GM18870 (cell line): Measurements from ENCODE around the gene NR2F1-AS1.

ENCODE experiments used
- ATAC-seq: cut with Tn5 transposase; IDR thresholded peaks from one replicate; pipeline ENCODE4 v1.9.1; 2021; ENCODE audit warnings: moderate library complexity; ENCODE audit not compliant: unreplicated experiment

Gene NR2F1-AS1

GRCh38 chr5:93603078-93603792, 22.2 kb upstream of the NR2F1-AS1 start:
- no peak for ATAC-seq

DNA sequence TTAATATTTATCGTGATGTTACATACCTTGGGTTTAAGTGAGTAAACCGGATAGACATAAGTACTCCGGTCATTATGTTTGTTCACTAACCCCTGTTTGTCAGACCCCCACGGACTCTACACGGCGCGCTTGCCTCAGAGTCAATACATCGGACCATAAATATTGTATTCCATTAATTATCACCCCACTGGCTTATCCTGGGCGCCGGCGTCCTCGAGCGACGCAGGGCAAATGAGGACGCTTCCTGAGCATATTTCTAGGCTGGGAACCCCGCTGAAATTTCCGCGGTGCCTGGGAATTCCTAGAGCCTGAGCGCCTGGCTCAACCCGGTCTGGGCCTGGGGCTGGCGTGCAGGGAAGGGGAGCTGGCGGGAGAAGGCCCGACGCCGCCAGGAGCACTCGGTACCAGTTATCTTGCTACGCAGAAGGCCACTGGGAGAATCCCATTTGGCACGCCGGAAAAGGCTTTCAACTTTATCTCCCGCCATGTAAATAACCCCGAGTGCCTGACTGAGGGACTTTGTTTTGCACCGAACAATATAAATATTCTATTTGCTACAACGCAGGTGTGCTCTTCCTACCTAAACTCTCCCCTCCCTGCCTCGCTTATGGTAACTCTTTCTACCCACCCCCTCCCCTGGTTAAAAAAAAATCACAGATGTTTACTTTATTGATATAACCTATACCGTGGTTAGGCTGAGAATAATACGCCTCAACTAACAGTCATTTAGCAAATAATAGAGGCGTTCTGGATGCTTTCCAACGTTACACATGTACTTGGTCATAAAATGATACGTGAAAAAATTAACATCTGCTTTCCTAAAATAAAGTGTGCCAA, 21.4 kb upstream of the NR2F1-AS1 start:
- ATAC-seq = no peak

DNA sequence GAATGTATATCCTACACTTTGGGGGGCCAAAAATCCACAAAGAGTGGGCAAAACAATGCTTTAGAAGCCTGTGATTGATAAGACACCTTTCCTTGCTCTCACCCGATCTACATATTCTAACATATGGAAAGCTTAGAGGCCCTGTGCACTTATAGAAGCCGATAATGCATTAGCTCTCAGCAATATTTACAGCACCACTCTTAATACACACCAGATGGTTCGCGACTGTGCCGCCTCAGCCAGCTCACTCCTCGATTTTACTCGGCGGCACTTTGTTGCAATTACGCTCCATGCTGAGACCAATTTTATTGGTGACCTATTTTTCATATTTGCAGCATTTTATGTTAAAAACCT, 20.8 kb upstream of the NR2F1-AS1 start:
- no peak for ATAC-seq

DNA sequence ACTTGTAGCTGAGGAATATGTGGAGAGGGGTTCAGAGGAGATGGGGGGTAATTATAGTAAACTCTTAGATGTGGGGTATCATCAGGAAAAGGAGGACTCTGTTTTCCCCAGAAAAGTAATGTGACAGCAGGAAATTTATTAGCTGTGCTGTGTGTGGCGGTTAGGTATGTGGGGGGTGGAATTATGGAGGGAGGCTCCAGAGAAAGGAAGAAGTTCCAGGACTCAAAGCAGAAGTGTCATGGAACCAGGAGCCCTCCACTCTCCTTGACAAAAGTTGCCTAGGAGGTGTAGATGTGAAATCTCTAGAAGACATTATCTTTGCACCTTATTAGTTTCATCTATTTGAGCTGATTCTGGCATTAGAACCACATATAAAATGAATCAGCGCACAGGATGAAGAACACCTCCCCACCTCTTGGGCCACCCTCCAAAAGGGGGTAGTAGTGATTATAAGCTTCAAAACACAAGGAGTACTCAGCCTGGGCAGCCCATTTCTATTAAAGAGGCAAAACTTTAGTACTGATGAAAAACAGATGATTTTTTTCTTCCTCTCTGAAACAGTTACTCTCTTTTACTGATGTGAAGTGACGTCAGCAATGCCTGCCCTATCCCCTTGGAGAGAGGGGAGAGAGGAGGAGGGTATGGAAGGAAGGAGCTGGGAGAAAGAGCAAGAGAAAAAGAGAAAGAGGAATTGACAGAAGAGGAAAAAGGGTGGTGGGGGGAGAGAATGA, 20.2 kb upstream of the NR2F1-AS1 start:
- no peak for ATAC-seq

- ATAC-seq = no peak
Measured at GRCh38 chr5:93600409-93601070, 19.5 kb upstream of the NR2F1-AS1 start.

- no peak for ATAC-seq
Measured at GRCh38 chr5:93599399-93600120, 18.5 kb upstream of the NR2F1-AS1 start.

DNA sequence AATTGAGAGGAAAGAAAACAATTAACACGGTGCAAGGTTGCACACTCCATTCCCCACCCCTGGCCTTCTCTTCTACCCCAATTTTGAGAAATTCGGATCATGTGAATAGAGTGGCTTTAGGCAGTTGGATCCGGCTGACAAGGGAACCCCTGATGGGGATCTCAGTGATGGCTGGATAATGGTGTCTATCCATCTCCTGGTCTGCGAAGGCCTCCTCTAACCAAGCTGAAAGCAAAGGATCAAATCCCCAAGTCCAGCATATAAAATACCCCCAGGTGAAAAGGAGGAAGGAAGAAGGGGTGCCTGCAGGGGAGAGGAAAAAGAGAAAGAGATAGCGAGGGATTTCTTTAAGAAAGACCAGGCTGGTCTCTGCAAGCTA, 18.0 kb upstream of the NR2F1-AS1 start:
- no peak for ATAC-seq

DNA sequence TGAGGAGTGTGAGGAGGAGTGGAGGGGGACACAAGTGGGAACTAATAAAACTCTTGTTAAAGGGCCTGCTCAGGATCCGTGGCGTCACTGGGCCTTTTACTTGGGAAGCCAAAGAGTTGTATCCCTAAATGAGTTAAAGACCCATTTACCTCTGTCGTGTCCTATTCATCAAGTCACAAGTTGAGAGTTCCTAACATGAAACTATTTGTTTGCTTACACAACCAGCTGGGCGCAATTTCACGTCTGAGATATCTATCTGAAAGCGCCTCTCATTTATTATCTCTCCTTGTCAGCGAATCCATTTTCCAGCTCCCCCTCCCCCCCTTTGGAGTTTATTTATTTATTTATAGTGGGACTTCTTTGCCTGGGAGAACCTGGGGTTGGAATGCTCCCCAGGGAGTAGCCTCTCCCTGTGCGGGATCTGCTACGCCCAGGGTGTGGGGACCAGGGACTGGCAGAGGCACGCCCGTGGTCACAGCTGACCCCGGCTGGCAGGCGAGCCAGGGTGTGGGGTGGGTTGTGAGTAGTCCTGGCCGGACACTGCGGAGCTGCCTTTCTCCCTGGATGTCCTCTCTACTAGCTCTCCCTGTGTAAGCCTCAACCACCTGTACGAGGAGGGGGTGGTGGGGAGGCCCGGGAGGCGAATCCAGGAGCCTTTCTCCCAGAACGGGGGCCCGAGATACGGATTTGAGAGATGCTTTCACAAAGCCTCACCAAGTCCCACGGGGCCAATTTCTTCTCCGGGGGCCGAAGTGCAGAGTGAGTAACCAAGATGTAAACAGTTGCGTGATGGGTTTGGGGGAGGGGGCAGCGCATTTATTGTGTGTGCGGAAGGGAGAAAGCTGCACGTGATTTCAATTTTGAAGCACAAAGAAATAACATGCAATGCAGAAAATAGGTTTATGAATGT, 17.3 kb upstream of the NR2F1-AS1 start:
- ATAC-seq = no peak

DNA sequence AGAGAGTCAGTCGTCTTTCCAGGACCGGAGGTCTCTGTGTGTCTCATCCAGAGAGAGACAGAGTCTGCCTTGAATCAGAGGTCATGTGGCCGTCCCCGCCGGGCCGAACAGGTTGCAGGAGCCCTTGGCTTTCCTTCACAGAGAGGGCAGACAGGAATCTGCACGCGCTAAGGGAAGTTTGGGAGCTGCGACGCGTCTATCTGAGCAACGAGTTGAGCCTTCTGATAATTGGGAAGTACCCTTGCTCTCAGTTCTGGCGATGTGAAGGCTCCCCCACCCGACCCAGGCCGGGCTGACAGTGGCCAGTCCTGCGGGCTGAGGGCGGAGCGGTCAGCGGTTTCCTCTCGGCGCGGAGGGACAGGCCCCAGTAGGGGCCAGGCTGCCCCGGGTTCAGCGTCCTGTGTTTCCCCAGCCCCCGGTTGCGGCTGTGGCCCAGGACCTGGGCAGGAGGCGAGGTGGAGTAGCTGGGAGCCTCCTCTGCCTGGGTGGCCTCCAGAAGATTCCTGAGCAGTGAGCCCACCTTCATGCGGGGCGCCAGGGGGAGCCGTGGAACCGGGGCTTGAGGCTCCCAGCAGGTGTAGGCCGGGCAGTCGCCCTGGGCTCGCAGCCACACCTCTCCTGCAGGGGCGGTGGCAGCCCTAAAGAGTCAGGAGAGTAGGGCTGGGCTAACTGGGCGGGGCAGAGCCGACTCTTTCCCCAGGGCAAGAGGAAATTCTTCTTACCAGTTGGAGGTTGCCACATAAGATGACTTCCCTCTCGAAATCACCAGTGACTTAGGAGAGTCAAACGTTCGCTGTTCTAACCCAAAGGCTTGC, 15.9 kb upstream of the NR2F1-AS1 start:
- no peak for ATAC-seq

DNA sequence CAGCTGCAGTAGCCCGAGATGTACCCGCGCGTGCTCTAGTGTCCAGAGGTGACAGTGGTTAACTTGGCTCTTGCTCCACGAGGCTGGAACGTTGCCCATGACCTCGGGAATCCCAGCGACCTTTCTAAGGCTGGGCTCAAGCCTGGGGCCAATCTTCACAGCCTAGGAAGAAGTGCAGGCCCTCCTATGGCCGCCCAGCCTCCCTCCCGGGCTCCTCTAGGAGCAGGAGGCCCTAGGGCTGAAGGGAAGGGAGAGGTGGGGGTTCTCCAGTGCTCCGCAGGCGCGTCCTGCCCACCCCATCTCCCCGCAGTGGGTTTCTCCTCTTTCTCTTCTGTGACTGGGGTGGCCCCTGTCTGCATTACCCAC, 15.3 kb upstream of the NR2F1-AS1 start:
- no peak for ATAC-seq

- no peak for ATAC-seq
Measured at GRCh38 chr5:93595420-93596147, 14.6 kb upstream of the NR2F1-AS1 start.

- no peak for ATAC-seq
Measured at GRCh38 chr5:93594591-93595419, 13.8 kb upstream of the NR2F1-AS1 start.

GRCh38 chr5:93593476-93594131, 12.6 kb upstream of the NR2F1-AS1 start:
- ATAC-seq = no peak

GRCh38 chr5:93592883-93593282, 11.9 kb upstream of the NR2F1-AS1 start:
- ATAC-seq = no peak

GRCh38 chr5:93591323-93591945, 10.4 kb upstream of the NR2F1-AS1 start:
- no peak for ATAC-seq

DNA sequence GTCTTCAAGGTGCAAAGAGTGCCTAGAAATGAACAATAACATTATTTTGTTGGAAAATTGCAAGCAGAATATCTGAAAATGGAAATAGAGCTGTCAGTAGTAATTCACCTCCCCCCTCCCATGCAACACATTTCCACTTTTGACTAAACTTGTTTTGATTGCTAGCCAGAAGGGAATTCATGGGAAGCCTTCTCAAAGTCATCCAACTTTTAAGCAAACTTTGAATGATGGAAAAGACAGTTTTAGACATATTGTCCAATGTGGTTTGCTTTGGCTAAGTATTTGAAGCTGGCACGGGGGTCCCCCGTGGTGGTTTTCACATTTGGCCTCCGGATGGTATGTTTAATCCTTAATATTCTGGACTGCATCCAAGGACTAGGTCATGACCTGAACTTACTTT, 9.5 kb upstream of the NR2F1-AS1 start:
- no peak for ATAC-seq
